NCI-H1436 treated with DMSO at 0.1 percent for 48 hours (cell line): ENCODE results near the gene MSGN1.
"Not testable (repeated sequence)": the region's sequence is repeated elsewhere in the genome, so short reads cannot be mapped to it uniquely, and the experiment has no call there.

Experiments
- DNase-seq: peaks from one replicate; lab custom pipeline; 2025; lab: John Stamatoyannopoulos, UW

The MSGN1 gene

GRCh38 chr2:17805717-17806363, 10.4 kb upstream of the MSGN1 start:
- DNase-seq = no peak

- DNase-seq = no peak
Measured at GRCh38 chr2:17813010-17813741, 3.1 kb upstream of the MSGN1 start.

GRCh38 chr2:17813742-17814473, 2.4 kb upstream of the MSGN1 start:
- DNase-seq = no peak

GRCh38 chr2:17814601-17815000, 1.7 kb upstream of the MSGN1 start:
- no peak for DNase-seq

GRCh38 chr2:17815468-17816184, 634 bp upstream of the MSGN1 start:
- DNase-seq = no peak

- DNase-seq = no peak
Measured at GRCh38 chr2:17818235-17818815, 2.1 kb downstream of the MSGN1 start.

- no peak for DNase-seq
Measured at GRCh38 chr2:17821080-17821479, 4.8 kb downstream of the MSGN1 start.

- no peak for DNase-seq
Measured at GRCh38 chr2:17821535-17822444, 5.5 kb downstream of the MSGN1 start.

- no peak for DNase-seq
Measured at GRCh38 chr2:17822445-17823117, 6.3 kb downstream of the MSGN1 start.

GRCh38 chr2:17823646-17824045, 7.4 kb downstream of the MSGN1 start:
- not testable (repeated sequence) for DNase-seq

- no peak for DNase-seq
Measured at GRCh38 chr2:17827316-17827715, 11.1 kb downstream of the MSGN1 start.

- DNase-seq = no peak
Measured at GRCh38 chr2:17827785-17828184, 11.5 kb downstream of the MSGN1 start.

- no peak for DNase-seq
Measured at GRCh38 chr2:17830053-17831034, 14.1 kb downstream of the MSGN1 start.

- DNase-seq = no peak
Measured at GRCh38 chr2:17835516-17835915, 19.3 kb downstream of the MSGN1 start.

- no peak for DNase-seq
Measured at GRCh38 chr2:17839959-17840358, 23.7 kb downstream of the MSGN1 start.

GRCh38 chr2:17843457-17843856, 27.2 kb downstream of the MSGN1 start:
- no peak for DNase-seq

- DNase-seq = no peak
Measured at GRCh38 chr2:17845806-17846205, 29.5 kb downstream of the MSGN1 start.

GRCh38 chr2:17846676-17847075, 30.4 kb downstream of the MSGN1 start:
- DNase-seq = no peak

GRCh38 chr2:17847236-17847635, 31.0 kb downstream of the MSGN1 start:
- DNase-seq = no peak
